OCI-LY7 (cell line): Measurements from ENCODE around the gene SALL1.

Source experiments
- CTCF ChIP-seq: fragments of 200-600 bp; sonication (generic); conservative IDR thresholded peaks from 2 replicates; pipeline ENCODE4 v1.5.1; 2014; ENCODE audit warnings: mild to moderate bottlenecking, antibody characterized with exemption, low read length, moderate library complexity, mixed read lengths
- EZH2phosphoT487 ChIP-seq: fragments of 200-600 bp; sonication (generic); IDR thresholded peaks from 2 replicates; pipeline ENCODE4 v1.6.1; 2018; ENCODE audit warnings: low read depth, borderline replicate concordance, mild to moderate bottlenecking, mixed run types, antibody characterized with exemption, low read length, moderate library complexity, mixed read lengths

- no peak for TF ChIP-seq CTCF
- TF ChIP-seq EZH2phosphoT487: no peak
Observed at GRCh38 chr16:51165043-51165442, 14.0 kb upstream of the SALL1 start.
